Neutrophil (primary cell): ENCODE data around the gene DCAF11.

Source experiments
- H3K27ac ChIP-seq: fragments of 200-600 bp; sonication (generic); 2 replicates; pipeline ENCODE4 v1.5.1; 2016; ENCODE audit warnings: mild to moderate bottlenecking, moderate library complexity
- H3K27me3 ChIP-seq: fragments of 200-600 bp; sonication (generic); 2 replicates; pipeline ENCODE4 v1.6.0; 2016; ENCODE audit warnings: mild to moderate bottlenecking
- H3K36me3 ChIP-seq: fragments of 200-600 bp; sonication (generic); 2 replicates; pipeline ENCODE4 v1.5.1; 2017
- H3K4me1 ChIP-seq, 2 experiments: fragments of 200-600 bp in 1 of 2; sonication (generic) in 1 of 2; 1 replicate in 1 of 2; 2 replicates in 1 of 2; pipeline versions ENCODE4 v1.5.1 to v1.6.1; 2013 to 2016; ENCODE audit warnings: low read depth in 1 of 2, low read length in 1 of 2, mild to moderate bottlenecking in 1 of 2, moderate library complexity in 1 of 2; ENCODE audit not compliant: control insufficient read depth in 1 of 2, insufficient read depth in 1 of 2
- H3K4me3 ChIP-seq, 2 experiments: fragments of 200-600 bp in 1 of 2; sonication (generic) in 1 of 2; 1 replicate in 1 of 2; 2 replicates in 1 of 2; pipeline ENCODE4 v1.5.1; 2013 to 2016; ENCODE audit warnings: low read depth in 1 of 2, low read length in 1 of 2, mild to moderate bottlenecking in 1 of 2, moderate library complexity in 1 of 2
- H3K9me3 ChIP-seq: fragments of 200-600 bp; sonication (generic); 2 replicates; pipeline ENCODE4 v1.5.1; 2016
- CTCF ChIP-seq: fragments of 200-600 bp; sonication (generic); IDR thresholded peaks from 2 replicates; pipeline ENCODE4 v1.5.1; 2016; ENCODE audit warnings: antibody characterized with exemption

Gene DCAF11

DNA sequence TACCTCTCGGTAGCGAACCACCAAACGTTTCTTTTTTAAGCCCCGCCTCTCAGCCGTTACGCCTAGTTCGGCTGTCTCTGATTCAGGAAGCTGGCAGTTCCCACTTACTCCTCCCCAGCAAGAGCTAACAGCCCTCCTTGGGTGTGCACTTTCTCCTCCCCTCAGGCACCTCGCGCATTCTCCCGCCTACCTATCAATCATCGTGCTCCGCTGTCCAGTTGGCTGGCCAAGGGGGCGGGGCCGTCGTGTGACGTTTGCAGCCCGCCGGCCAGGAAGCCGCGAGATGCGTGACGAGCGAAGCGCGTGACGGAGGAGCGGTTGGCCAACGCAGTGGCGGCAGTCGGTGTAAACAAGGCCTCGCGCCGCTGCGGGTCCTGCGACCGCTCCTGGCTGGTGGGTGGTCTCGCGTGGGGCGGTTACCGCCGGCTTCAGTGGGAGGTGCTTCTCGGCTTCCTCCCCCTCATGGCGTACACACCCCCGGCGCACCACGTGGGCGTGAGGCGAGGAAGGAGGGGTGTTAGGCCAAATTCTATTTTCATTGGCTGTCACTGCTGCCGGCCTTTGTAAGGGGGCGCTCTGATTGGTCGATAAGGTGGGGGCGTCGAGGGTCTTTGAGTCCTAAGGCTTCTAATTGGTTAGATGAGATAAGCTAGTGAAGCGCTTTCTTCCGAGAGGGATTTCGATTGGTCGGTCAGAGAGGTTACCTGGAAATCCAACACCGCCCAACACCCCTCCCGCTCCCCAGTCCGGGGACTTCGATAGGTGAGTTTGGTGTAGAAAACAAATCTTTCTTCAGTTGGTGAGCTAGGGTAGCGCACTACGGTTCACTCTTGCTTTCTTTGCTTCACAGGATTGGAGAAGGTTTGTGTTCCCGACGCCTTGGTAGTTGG lies at the start of gene DCAF11, which contains the start of gene NRL:
DCAF11 (plus strand) TSS at position 246 of the 890 bp plus-strand sequence. CDS start 818 bp downstream, outside the sequence.
NRL (minus strand) TSS at position 418 of the 890 bp plus-strand sequence. CDS start 32,101 bp downstream, outside the sequence.
- H3K4me1 ChIP-seq = peaks cover 23 to 28% of the 10 kb centered on the region in 2 experiments
- no peaks in the 10 kb centered on the region for H3K27me3 ChIP-seq
- H3K4me3 ChIP-seq = peak within 1 kb of the TSS; percentile 67 to 84
- no peaks in the 10 kb centered on the region for H3K9me3 ChIP-seq
- peak within 1 kb of the TSS; percentile 98 for H3K27ac ChIP-seq
- peaks cover 28% of the 10 kb centered on the region for H3K36me3 ChIP-seq
- TF ChIP-seq CTCF = peak; percentile 37

GRCh38 chr14:24064856-24065255 lies 49.7 kb upstream of the DCAF11 start:
- no peak for TF ChIP-seq CTCF

DNA sequence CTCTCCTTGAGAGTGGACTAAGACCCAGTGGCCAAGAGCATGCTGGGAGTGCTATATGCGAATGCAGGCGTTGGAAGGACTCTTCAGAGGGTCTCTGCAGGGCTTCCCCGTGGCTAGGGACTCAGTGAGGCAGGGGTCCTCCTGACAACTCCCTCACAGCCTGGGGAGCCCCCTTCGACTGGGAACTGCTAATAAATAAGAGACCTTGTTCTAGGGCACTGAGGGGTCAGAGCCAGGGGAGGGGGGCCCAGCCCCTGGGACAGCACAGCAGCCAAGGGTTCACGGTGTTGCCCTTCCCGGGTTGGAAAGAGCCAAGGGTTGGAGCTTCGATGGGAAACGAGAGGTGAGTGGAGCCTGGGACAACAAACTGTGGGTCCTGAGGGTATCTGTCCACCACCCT lies 49.2 kb upstream of the DCAF11 start:
- Histone ChIP-seq H3K4me1 (peaks cover 9 to 12% of the 10 kb centered on the region in 2 experiments), H3K9me3 (no peaks in the 10 kb centered on the region), H3K27ac (no peak overlapping the region), H3K4me3 (no peak overlapping the region), H3K36me3 (no peaks in the 10 kb centered on the region), H3K27me3 (no peaks in the 10 kb centered on the region)
- TF ChIP-seq CTCF = no peak

More at GRCh38 chr14:24064856-24065255, 49.7 kb upstream of the DCAF11 start:
- H3K27me3 ChIP-seq = no peaks in the 10 kb centered on the region
- peaks cover 3 to 6% of the 10 kb centered on the region in 2 experiments for H3K4me1 ChIP-seq
- H3K27ac ChIP-seq = no peak overlapping the region
- H3K4me3 ChIP-seq = no peak overlapping the region
- H3K36me3 ChIP-seq = no peaks in the 10 kb centered on the region
- no peaks in the 10 kb centered on the region for H3K9me3 ChIP-seq

GRCh38 chr14:24066496-24067132 lies 48.0 kb upstream of the DCAF11 start:
- Histone ChIP-seq H3K36me3 (no peaks in the 10 kb centered on the region), H3K27me3 (no peaks in the 10 kb centered on the region), H3K27ac (no peak overlapping the region), H3K9me3 (no peaks in the 10 kb centered on the region), H3K4me3 (no peak overlapping the region), H3K4me1 (peaks cover 21 to 24% of the 10 kb centered on the region in 2 experiments)
- TF ChIP-seq CTCF = no peak

- Histone ChIP-seq H3K4me1 (peaks cover 24 to 27% of the 10 kb centered on the region in 2 experiments), H3K9me3 (no peaks in the 10 kb centered on the region), H3K4me3 (no peak overlapping the region), H3K27ac (no peak overlapping the region), H3K27me3 (no peaks in the 10 kb centered on the region), H3K36me3 (no peaks in the 10 kb centered on the region)
- no peak for TF ChIP-seq CTCF
Measured at GRCh38 chr14:24067133-24068082, 47.2 kb upstream of the DCAF11 start.
